H9 (cell line): Measurements from ENCODE around the gene DENND1A. TPM values are rescaled to one million over a fixed set of nuclear protein-coding genes. Genes with fewer than 3 reads are reported as not detected.

Source experiments
- DNase-seq: peaks from one replicate; pipeline ENCODE4 v3.0.0-alpha.2; 2017
- H2AFZ ChIP-seq: one replicate; pipeline ENCODE4 v1.6.1; 2013; ENCODE audit warnings: mild to moderate bottlenecking, low read length, control low read depth, moderate library complexity
- H2AK5ac ChIP-seq: 2 replicates; pipeline ENCODE4 v1.6.1; 2013; ENCODE audit warnings: low read length, control low read depth, mixed read lengths; ENCODE audit not compliant: insufficient read length
- H2BK120ac ChIP-seq: one replicate; pipeline ENCODE4 v1.6.1; 2013; ENCODE audit warnings: low read depth, mild to moderate bottlenecking, low read length, control low read depth, inconsistent platforms; ENCODE audit not compliant: poor library complexity, severe bottlenecking
- H2BK12ac ChIP-seq: 2 replicates; pipeline ENCODE4 v1.6.1; 2013; ENCODE audit warnings: low read length, control low read depth, mixed read lengths, low read depth; ENCODE audit not compliant: insufficient read length
- H2BK15ac ChIP-seq: 2 replicates; pipeline ENCODE4 v1.6.1; 2013; ENCODE audit warnings: low read depth, low read length, control low read depth
- H2BK20ac ChIP-seq: one replicate; pipeline ENCODE4 v1.6.1; 2013; ENCODE audit warnings: low read depth, mild to moderate bottlenecking, low read length, control low read depth, inconsistent platforms; ENCODE audit not compliant: poor library complexity, severe bottlenecking
- H2BK5ac ChIP-seq: 2 replicates; pipeline ENCODE4 v1.6.1; 2013; ENCODE audit warnings: low read length, control low read depth, mixed read lengths; ENCODE audit not compliant: insufficient read length
- H3K14ac ChIP-seq: 2 replicates; pipeline ENCODE4 v1.6.1; 2013; ENCODE audit warnings: low read length, control low read depth; ENCODE audit not compliant: insufficient read depth
- H3K18ac ChIP-seq: 2 replicates; pipeline ENCODE4 v1.6.1; 2013; ENCODE audit warnings: low read depth, mild to moderate bottlenecking, mixed read lengths, low read length, control low read depth; ENCODE audit not compliant: insufficient read length
- H3K23ac ChIP-seq: 2 replicates; pipeline ENCODE4 v1.6.1; 2013; ENCODE audit warnings: low read length, control low read depth, mixed read lengths, low read depth; ENCODE audit not compliant: insufficient read length
- H3K23me2 ChIP-seq: 2 replicates; pipeline ENCODE4 v1.6.1; 2013; ENCODE audit warnings: low read depth, mild to moderate bottlenecking, mixed read lengths, low read length, control low read depth; ENCODE audit not compliant: insufficient read length, poor library complexity, severe bottlenecking
- H3K27ac ChIP-seq: 2 replicates; pipeline ENCODE4 v1.5.1; 2013; ENCODE audit warnings: low read length, control low read depth, mixed read lengths, low read depth; ENCODE audit not compliant: insufficient read length
- H3K27me3 ChIP-seq: 2 replicates; pipeline ENCODE4 v1.6.1; 2013; ENCODE audit warnings: low read length, control low read depth, inconsistent platforms; ENCODE audit not compliant: insufficient read depth
- H3K4ac ChIP-seq: 2 replicates; pipeline ENCODE4 v1.6.1; 2013; ENCODE audit warnings: low read depth, mild to moderate bottlenecking, control low read depth, inconsistent platforms, low read length, moderate library complexity
- H3K4me1 ChIP-seq: 2 replicates; pipeline ENCODE4 v1.6.1; 2013; ENCODE audit warnings: low read length, control low read depth, inconsistent platforms; ENCODE audit not compliant: insufficient read depth
- H3K4me2 ChIP-seq: 2 replicates; pipeline ENCODE4 v1.6.1; 2013; ENCODE audit warnings: low read length, control low read depth, mixed read lengths; ENCODE audit not compliant: insufficient read length, insufficient read depth
- H3K56ac ChIP-seq: 2 replicates; pipeline ENCODE4 v1.6.1; 2013; ENCODE audit warnings: low read depth, mild to moderate bottlenecking, mixed read lengths, low read length, control low read depth; ENCODE audit not compliant: insufficient read length
- H3K79me1 ChIP-seq: 2 replicates; pipeline ENCODE4 v1.6.1; 2013; ENCODE audit warnings: low read depth, mild to moderate bottlenecking, moderate library complexity, low read length, control low read depth, inconsistent platforms; ENCODE audit not compliant: insufficient read depth, poor library complexity, severe bottlenecking
- H3K79me2 ChIP-seq: 2 replicates; pipeline ENCODE4 v1.6.1; 2013; ENCODE audit warnings: low read length, control low read depth, inconsistent platforms; ENCODE audit not compliant: insufficient read depth
- H3K9ac ChIP-seq: 2 replicates; pipeline ENCODE4 v1.6.1; 2013; ENCODE audit warnings: low read length, control low read depth, mixed read lengths; ENCODE audit not compliant: insufficient read length; ENCODE audit errors: extremely low read depth
- H3K9me3 ChIP-seq: one replicate; pipeline ENCODE4 v1.6.1; 2013; ENCODE audit warnings: low read depth, low read length, inconsistent platforms; ENCODE audit not compliant: control insufficient read depth
- H3T11ph ChIP-seq: one replicate; pipeline ENCODE4 v1.6.1; 2013; ENCODE audit warnings: mild to moderate bottlenecking, low read length, control low read depth, inconsistent platforms
- H4K20me1 ChIP-seq: one replicate; pipeline ENCODE4 v1.6.1; 2013; ENCODE audit not compliant: control insufficient read depth, insufficient read length, insufficient read depth
- H4K5ac ChIP-seq: 2 replicates; pipeline ENCODE4 v1.6.1; 2013; ENCODE audit warnings: low read depth, mild to moderate bottlenecking, mixed read lengths, low read length, control low read depth; ENCODE audit not compliant: insufficient read length
- H4K8ac ChIP-seq: replicated peaks from 2 replicates; pipeline ENCODE4 v1.6.1; 2013; ENCODE audit warnings: low read length, control low read depth, mixed read lengths, low read depth; ENCODE audit not compliant: insufficient read length
- H4K91ac ChIP-seq: 2 replicates; pipeline ENCODE4 v1.6.1; 2013; ENCODE audit warnings: low read depth, mild to moderate bottlenecking, moderate library complexity, mixed read lengths, low read length, control low read depth; ENCODE audit not compliant: insufficient read length
- H3K27ac Mint-ChIP-seq, 3 experiments: 2 replicates in 2 of 3; 3 replicates in 1 of 3; pipeline ENCODE4 v1.8.0; 2020 to 2021; ENCODE audit warnings: mixed read lengths in 3 of 3, mild to moderate bottlenecking in 1 of 3, moderate library complexity in 1 of 3
- H3K27me3 Mint-ChIP-seq: 2 replicates; pipeline ENCODE4 v1.8.0; 2021; ENCODE audit warnings: low read depth, mild to moderate bottlenecking, moderate library complexity, mixed read lengths
- H3K36me3 Mint-ChIP-seq, 3 experiments: 2 replicates in 2 of 3; 3 replicates in 1 of 3; pipeline ENCODE4 v1.8.0; 2020 to 2021; ENCODE audit warnings: low read depth in 3 of 3, mixed read lengths in 3 of 3; ENCODE audit not compliant: insufficient read depth in 1 of 3
- H3K4me1 Mint-ChIP-seq, 2 experiments: 2 replicates each; pipeline ENCODE4 v1.8.0; 2020; ENCODE audit warnings: mixed read lengths in 2 of 2
- H3K4me3 Mint-ChIP-seq, 2 experiments: 2 replicates in 1 of 2; 3 replicates in 1 of 2; pipeline ENCODE4 v1.8.0; 2020 to 2021; ENCODE audit warnings: mild to moderate bottlenecking in 2 of 2, mixed read lengths in 2 of 2, moderate library complexity in 1 of 2
- H3K9me3 Mint-ChIP-seq, 2 experiments: 2 replicates in 1 of 2; 3 replicates in 1 of 2; pipeline ENCODE4 v1.8.0; 2020; ENCODE audit warnings: mild to moderate bottlenecking in 2 of 2, mixed read lengths in 2 of 2, moderate library complexity in 1 of 2
- CTCF ChIP-seq: fragments of 200-600 bp; sonication (generic); conservative IDR thresholded peaks from 3 replicates; pipeline ENCODE4 v1.8.0; 2021; ENCODE audit warnings: antibody characterized with exemption, mild to moderate bottlenecking
- WGBS: extraction: QIAGEN DNeasy Blood & Tissue Kit; methylation state at CpG from one replicate; pipeline ENCODE4 v1.1.7; 2013; ENCODE audit warnings: missing lambda C conversion rate, low lambda C conversion rate, mixed read lengths; ENCODE audit not compliant: insufficient read length; ENCODE audit errors: extremely low coverage; 5-methylcytosine and 5-hydroxymethylcytosine counted together
- total RNA-seq: library from RNA; stranded (reverse); gene quantifications from 2 replicates; pipeline ENCODE4 v1.2.1, GENCODE V29; 2021

Gene DENND1A
- total RNA-seq, 1 experiment from 2014 or later, result 20.4 TPM

GRCh38 chr9:123493627-123494026, 436.3 kb downstream of the DENND1A start:
- Mint-ChIP-seq H3K27ac (no peak overlapping the region), H3K4me1 (peaks cover 13 to 14% of the 10 kb centered on the region in 2 experiments), H3K9me3 (no peaks in the 10 kb centered on the region), H3K4me3 (no peak overlapping the region), H3K36me3 (no peaks in the 10 kb centered on the region), H3K27me3 (peaks cover 8% of the 10 kb centered on the region)
- no peak overlapping the region for H2BK5ac ChIP-seq
- H3K27ac ChIP-seq, result no peak overlapping the region
- no peak overlapping the region for H2BK12ac ChIP-seq
- H4K91ac ChIP-seq, result no peak overlapping the region
- H3K23ac ChIP-seq, result no peak overlapping the region
- no peak overlapping the region for H4K5ac ChIP-seq
- H2AFZ ChIP-seq, result no peak overlapping the region
- H3K18ac ChIP-seq, result no peak overlapping the region
- H2BK20ac ChIP-seq, result no peak overlapping the region
- no peak overlapping the region for H3K14ac ChIP-seq
- no peaks in the 10 kb centered on the region for H3K4me1 ChIP-seq
- H3K23me2 ChIP-seq, result no peaks in the 10 kb centered on the region
- no peaks in the 10 kb centered on the region for H3K79me1 ChIP-seq
- H3K9me3 ChIP-seq, result no peaks in the 10 kb centered on the region
- H3K79me2 ChIP-seq, result no peaks in the 10 kb centered on the region
- no peak overlapping the region for H3K56ac ChIP-seq
- H4K20me1 ChIP-seq, result no peaks in the 10 kb centered on the region
- TF ChIP-seq CTCF, result 0 out of 3 replicates have a peak, but pooled peaks have one; percentile 16
- H3K27me3 ChIP-seq, result no peaks in the 10 kb centered on the region
- H2AK5ac ChIP-seq, result no peak overlapping the region
- no peak overlapping the region for H2BK120ac ChIP-seq
- no peak overlapping the region for H3T11ph ChIP-seq
- no peak overlapping the region for H4K8ac ChIP-seq
- no peak overlapping the region for H3K9ac ChIP-seq
- no peak overlapping the region for H2BK15ac ChIP-seq
- H3K4ac ChIP-seq, result no peak overlapping the region
- no CpG with 5 or more reads among the region's 8 CpGs for WGBS
- no peak overlapping the region for H3K4me2 ChIP-seq
- no peak for DNase-seq
